ENCODE measurements around the gene CRNN.

The CRNN gene

GRCh38 chr1:152441756-152442155 lies 27.7 kb upstream of the CRNN start:
- Mint-ChIP-seq H3K4me1 (peaks cover 8% of the 10 kb centered on the region), H3K27me3 (peaks cover 3% of the 10 kb centered on the region), H3K9me3 (no peaks in the 10 kb centered on the region), H3K27ac (no peak overlapping the region), H3K36me3 (no peaks in the 10 kb centered on the region), H3K4me3 (no peak overlapping the region)

DNA sequence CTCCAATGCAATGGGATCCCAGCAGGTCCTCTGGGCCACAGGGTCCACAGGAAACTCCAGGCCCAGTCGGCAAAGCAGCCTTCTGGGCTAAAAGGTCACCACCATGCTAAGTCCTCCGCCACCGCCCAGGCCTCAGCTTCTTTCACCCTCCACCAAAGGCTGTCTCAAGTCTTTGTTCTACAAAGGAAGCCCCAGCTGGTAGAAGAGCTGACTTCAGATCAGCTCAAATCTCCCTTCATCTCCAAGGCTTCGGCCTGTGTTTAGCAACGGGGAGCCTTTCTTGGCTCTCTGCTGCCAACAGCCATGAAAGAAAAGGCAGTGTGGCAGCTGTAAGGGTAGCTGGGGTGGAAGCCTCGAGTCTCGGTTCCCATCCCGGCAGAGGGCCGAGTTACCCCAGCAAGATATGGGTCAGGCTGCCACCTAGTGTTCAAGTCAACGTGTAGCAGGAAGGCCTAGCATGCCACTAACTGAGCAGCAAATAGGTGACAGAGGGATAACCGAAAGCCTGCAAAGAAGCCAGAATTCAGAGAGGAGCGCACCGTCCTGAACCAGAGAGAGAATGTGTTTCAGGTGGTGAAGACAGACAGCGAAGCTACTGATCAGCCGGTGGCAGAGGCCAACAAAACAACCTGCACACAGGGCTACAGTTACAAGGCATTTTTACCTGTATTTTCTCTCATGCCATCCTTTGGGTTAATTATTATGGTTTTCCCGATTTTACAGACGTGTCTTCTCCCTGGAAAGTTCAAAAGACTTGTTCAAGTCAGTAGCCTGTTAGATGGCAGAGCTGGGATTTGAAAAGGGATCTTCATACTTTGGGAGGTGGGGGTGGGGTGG lies 26.8 kb upstream of the CRNN start:
- H3K9me3 Mint-ChIP-seq: no peaks in the 10 kb centered on the region
- H3K36me3 Mint-ChIP-seq: no peaks in the 10 kb centered on the region
- H3K27me3 Mint-ChIP-seq: peaks cover 11% of the 10 kb centered on the region
- no peak overlapping the region for H3K4me3 Mint-ChIP-seq
- no peak overlapping the region for H3K27ac Mint-ChIP-seq
- H3K4me1 Mint-ChIP-seq: peaks cover 8% of the 10 kb centered on the region

DNA sequence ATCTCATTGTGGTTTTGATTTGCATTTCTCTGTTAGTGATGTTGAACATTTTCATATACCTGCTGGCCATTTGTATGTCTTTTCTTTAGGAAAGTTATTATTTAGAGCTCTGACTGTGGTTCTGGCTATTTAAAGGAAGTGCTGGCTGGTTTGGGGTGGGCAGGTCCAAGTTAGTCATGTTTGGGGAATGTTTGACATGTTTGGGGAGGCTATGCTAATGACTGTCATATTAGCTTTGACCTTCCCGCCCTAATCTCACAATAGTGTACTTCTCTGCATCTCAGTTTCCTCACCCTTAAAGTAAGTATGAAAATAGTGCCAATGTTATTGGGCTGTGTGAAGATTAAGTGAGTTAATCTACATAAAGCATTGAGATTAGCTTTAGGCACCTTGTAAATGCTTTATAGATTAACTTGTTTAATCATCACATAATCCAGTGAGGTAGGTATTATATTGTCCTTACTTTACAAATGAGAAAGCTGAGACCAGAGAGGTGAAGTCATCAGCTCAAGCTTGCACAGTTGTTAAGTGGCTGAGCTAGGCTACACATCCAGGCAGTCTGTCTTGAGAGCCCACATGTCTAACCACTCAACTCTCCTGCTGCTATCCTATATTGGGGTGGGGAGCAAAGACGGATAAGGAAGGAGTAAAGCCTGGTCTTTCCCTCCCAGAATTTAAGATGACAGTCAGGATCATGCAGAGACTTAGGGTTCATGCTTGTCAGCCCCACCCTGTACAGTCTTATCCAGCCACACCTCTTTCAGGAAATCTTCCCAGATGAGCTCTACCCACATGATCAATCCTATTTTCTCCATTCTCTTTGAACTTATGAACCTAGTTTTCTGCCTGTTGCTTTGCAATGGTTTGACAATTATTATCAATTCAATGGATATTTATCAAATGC lies 22.8 kb upstream of the CRNN start:
- Mint-ChIP-seq H3K27ac (peak overlapping the region; percentile 36), H3K4me1 (peaks cover 8% of the 10 kb centered on the region), H3K36me3 (no peaks in the 10 kb centered on the region), H3K9me3 (no peaks in the 10 kb centered on the region), H3K4me3 (no peak overlapping the region), H3K27me3 (peaks cover 11% of the 10 kb centered on the region)

- no peak overlapping the region for H3K4me3 Mint-ChIP-seq
- peaks cover 3% of the 10 kb centered on the region for H3K36me3 Mint-ChIP-seq
- no peak overlapping the region for H3K27ac Mint-ChIP-seq
- peaks cover 4% of the 10 kb centered on the region for H3K9me3 Mint-ChIP-seq
- H3K27me3 Mint-ChIP-seq: peaks cover 2% of the 10 kb centered on the region
- H3K4me1 Mint-ChIP-seq: no peaks in the 10 kb centered on the region
Observed at GRCh38 chr1:152427458-152427857, 13.4 kb upstream of the CRNN start.

DNA sequence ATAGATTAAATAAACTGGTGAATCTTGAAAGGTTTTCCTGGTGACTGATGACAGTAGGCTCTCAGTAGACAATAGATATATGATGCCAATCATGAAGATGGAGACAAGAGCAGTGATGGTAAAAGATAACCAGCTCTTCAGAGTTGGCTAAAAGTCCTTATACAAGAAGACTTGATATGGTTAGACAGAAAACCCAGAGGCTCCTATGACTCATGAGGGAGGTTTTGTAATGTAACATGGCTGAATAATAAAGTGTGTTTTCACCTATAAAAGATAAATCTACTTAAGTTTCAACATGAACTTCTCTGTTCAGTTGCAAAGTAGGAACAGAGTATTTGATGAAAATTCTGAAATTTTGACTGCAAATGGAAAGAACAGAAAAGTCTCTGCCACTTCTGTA lies 12.7 kb upstream of the CRNN start:
- Mint-ChIP-seq H3K36me3 (peaks cover 3% of the 10 kb centered on the region), H3K9me3 (peaks cover 7% of the 10 kb centered on the region), H3K4me3 (no peak overlapping the region), H3K4me1 (no peaks in the 10 kb centered on the region), H3K27me3 (peaks cover 5% of the 10 kb centered on the region), H3K27ac (no peak overlapping the region)

DNA sequence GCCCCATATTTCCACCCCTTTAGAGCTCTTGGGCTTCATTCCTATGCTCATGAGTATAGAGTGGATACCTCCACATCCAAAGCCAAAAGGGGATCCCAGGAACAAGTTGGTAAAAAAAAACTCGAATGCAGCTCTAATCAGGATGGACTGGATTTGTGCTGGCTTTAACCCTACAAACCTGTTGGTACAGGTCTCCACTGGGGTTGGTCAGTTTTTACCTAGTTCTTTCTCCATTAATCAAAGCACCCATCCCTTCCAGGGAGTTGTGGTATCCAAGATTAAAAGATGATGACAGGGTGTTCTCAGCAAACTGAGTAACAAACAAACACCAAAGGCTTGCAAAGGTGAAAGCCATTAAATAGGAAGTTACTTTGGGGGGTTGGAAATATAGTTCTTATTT lies 5.9 kb upstream of the CRNN start:
- Mint-ChIP-seq H3K27me3 (peaks cover 18% of the 10 kb centered on the region), H3K36me3 (peaks cover 3% of the 10 kb centered on the region), H3K9me3 (peaks cover 7% of the 10 kb centered on the region), H3K4me1 (no peaks in the 10 kb centered on the region), H3K4me3 (no peak overlapping the region), H3K27ac (no peak overlapping the region)

DNA sequence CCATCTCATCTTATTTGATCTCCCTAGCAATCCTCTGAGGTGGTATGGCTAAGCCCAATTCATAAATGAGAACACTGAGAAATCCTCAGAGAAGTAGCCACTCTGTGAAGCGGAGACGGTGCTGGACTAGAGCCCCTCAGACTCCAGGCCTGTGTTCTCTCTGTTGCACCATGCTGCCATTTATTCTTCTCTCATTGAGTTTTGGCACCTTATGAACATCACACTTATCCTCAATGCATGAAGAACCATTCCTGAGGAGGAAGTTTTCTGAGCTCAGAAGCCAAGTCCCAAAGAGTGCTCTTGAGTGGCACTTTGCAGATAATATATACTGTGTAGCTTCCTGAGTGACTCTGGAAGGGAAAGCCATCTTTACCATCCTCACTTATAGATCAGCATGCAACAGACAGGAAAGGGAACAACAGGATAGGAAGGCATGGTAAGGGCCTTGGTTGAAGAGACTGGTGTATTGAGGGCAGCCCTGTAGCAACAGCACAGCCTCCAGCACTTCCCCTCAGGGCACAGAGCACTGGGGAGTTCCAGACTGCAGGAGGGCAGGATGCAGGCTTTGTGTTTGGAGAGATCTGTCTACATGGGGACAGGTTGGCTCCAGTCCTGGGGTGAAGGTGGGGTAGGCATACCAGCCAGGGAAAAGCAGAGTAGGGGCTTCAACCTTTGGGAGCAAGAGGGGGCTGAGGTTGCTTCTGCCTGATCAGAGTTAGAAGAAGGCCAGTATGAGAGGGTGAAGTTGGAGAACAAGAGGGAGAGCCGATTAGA lies 1.6 kb upstream of the CRNN start:
- Mint-ChIP-seq H3K9me3 (no peaks in the 10 kb centered on the region), H3K27me3 (peaks cover 8% of the 10 kb centered on the region), H3K27ac (no peak overlapping the region), H3K4me3 (no peak overlapping the region), H3K4me1 (no peaks in the 10 kb centered on the region), H3K36me3 (no peaks in the 10 kb centered on the region)

DNA sequence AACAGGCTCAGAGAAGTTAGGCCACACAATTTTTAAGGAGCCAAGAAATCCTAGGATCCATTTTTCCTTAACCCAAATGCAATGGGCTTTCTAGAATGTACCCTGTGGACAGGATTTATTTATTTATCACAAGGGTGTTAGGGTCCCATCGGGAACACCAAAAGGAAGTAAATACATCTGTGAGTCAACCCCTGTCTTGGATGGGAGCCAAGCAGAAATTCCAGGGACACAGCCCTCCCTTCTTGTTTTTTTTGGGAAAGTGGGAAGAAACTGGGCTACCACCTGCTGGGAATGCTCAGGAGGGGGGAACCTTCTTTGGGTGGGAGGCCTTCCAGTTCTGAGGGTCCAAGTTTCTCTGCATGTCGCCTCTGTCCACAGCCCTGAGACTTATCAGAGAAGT lies 1.3 kb downstream of the CRNN start:
- Mint-ChIP-seq H3K27me3 (peaks cover 15% of the 10 kb centered on the region), H3K4me1 (no peaks in the 10 kb centered on the region), H3K4me3 (no peak overlapping the region), H3K36me3 (no peaks in the 10 kb centered on the region), H3K27ac (no peak overlapping the region), H3K9me3 (no peaks in the 10 kb centered on the region)

DNA sequence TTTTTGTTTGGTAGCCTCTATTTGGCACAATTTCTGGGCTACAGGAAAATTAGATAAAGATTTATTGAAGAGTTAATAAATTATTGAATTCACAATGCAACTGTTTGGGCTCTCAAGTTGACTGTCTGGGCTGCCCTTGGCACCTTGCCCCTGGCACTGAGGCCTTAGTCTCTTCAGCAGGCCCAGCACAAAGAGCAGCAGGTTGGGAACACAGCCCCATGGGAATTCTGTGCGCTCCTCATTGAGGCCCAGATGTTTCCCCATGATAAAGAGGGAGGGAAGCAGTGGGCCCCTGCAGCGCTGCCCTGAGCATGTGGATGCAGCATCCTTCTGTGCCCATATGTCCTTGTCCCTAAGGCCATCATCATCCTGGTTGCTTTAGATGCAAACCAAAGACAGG lies 2.9 kb downstream of the CRNN start:
- Mint-ChIP-seq H3K9me3 (no peaks in the 10 kb centered on the region), H3K27me3 (peaks cover 15% of the 10 kb centered on the region), H3K4me1 (no peaks in the 10 kb centered on the region), H3K36me3 (no peaks in the 10 kb centered on the region), H3K4me3 (no peak overlapping the region), H3K27ac (no peak overlapping the region)

- H3K36me3 Mint-ChIP-seq: no peaks in the 10 kb centered on the region
- H3K27ac Mint-ChIP-seq: no peak overlapping the region
- no peaks in the 10 kb centered on the region for H3K9me3 Mint-ChIP-seq
- no peaks in the 10 kb centered on the region for H3K4me1 Mint-ChIP-seq
- peaks cover 14% of the 10 kb centered on the region for H3K27me3 Mint-ChIP-seq
- no peak overlapping the region for H3K4me3 Mint-ChIP-seq
Observed at GRCh38 chr1:152410599-152410998, 3.5 kb downstream of the CRNN start.

GRCh38 chr1:152410028-152410427 lies 4.0 kb downstream of the CRNN start:
- Mint-ChIP-seq H3K27ac (no peak overlapping the region), H3K27me3 (peaks cover 11% of the 10 kb centered on the region)

DNA sequence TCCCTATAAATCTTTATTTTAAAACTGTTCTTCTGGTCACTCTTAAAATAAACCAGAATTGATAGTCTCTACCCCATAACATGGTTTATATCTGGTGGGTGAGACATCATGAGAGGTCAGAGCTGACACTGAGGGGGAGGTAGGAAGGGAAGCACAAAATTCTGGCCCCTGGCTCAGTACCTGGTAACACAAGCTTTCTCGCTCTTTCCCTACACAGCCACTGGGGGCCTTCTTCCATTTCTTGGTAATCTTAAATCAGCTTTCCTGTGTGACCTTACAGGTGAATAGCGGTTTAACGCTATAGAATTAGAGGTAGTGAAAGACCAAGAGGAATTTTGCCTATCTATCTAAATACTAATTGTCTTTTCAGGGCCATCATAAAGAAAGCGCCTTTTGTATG lies 5.4 kb downstream of the CRNN start:
- peaks cover 15% of the 10 kb centered on the region for H3K27me3 Mint-ChIP-seq
- no peak overlapping the region for H3K4me3 Mint-ChIP-seq
- no peaks in the 10 kb centered on the region for H3K36me3 Mint-ChIP-seq
- H3K9me3 Mint-ChIP-seq: no peaks in the 10 kb centered on the region
- no peak overlapping the region for H3K27ac Mint-ChIP-seq
- no peaks in the 10 kb centered on the region for H3K4me1 Mint-ChIP-seq

More at GRCh38 chr1:152410028-152410427, 4.0 kb downstream of the CRNN start:
- Mint-ChIP-seq H3K4me1 (no peaks in the 10 kb centered on the region), H3K9me3 (no peaks in the 10 kb centered on the region), H3K36me3 (no peaks in the 10 kb centered on the region), H3K4me3 (no peak overlapping the region)

- H3K27ac Mint-ChIP-seq: no peak overlapping the region
- H3K27me3 Mint-ChIP-seq: peaks cover 17% of the 10 kb centered on the region
- H3K9me3 Mint-ChIP-seq: no peaks in the 10 kb centered on the region
- no peaks in the 10 kb centered on the region for H3K4me1 Mint-ChIP-seq
- no peaks in the 10 kb centered on the region for H3K36me3 Mint-ChIP-seq
- no peak overlapping the region for H3K4me3 Mint-ChIP-seq
Observed at GRCh38 chr1:152398812-152399698, 15.0 kb downstream of the CRNN start.

- no peaks in the 10 kb centered on the region for H3K9me3 Mint-ChIP-seq
Observed at GRCh38 chr1:152397474-152397873, 16.6 kb downstream of the CRNN start.

GRCh38 chr1:152394151-152394550 lies 19.9 kb downstream of the CRNN start:
- Mint-ChIP-seq H3K4me1 (no peaks in the 10 kb centered on the region), H3K27ac (no peak overlapping the region)

More at GRCh38 chr1:152397474-152397873, 16.6 kb downstream of the CRNN start:
- peaks cover 19% of the 10 kb centered on the region for H3K27me3 Mint-ChIP-seq
- no peaks in the 10 kb centered on the region for H3K4me1 Mint-ChIP-seq
- H3K27ac Mint-ChIP-seq: no peak overlapping the region
- H3K4me3 Mint-ChIP-seq: no peak overlapping the region
- no peaks in the 10 kb centered on the region for H3K36me3 Mint-ChIP-seq

More at GRCh38 chr1:152394151-152394550, 19.9 kb downstream of the CRNN start:
- Mint-ChIP-seq H3K9me3 (peaks cover 6% of the 10 kb centered on the region), H3K4me3 (no peak overlapping the region), H3K36me3 (no peaks in the 10 kb centered on the region), H3K27me3 (peaks cover 34% of the 10 kb centered on the region)

All from activated naive CD4-positive, alpha-beta T cell treated with anti-CD3 and anti-CD28 coated beads, Interleukin-2, amount 50 U/mL, for 24 hours (primary cell).